ENCODE data around the gene AGRN.
"Not testable (repeated sequence)": the region's sequence is repeated elsewhere in the genome, so short reads cannot be mapped to it uniquely, and the experiment has no call there.

AGRN gene

DNA sequence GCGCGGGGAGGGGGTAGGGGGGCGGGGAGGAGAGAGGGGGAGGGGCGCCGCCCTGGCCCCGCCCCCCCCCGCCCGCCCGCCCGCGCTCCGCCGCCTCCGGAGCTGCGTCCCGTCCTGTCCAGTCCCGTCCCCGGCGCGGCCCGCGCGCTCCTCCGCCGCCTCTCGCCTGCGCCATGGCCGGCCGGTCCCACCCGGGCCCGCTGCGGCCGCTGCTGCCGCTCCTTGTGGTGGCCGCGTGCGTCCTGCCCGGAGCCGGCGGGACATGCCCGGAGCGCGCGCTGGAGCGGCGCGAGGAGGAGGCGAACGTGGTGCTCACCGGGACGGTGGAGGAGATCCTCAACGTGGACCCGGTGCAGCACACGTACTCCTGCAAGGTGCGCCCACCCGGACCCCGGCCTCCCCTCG is at the start of gene AGRN:
TSS of gene AGRN (plus strand) at position 121 of the 405 bp plus-strand sequence. CDS start at position 174, 53 bp downstream.
- peak in 15 of 56 donors; percentile 45 to 74 (median 63) for DNase-seq

DNA sequence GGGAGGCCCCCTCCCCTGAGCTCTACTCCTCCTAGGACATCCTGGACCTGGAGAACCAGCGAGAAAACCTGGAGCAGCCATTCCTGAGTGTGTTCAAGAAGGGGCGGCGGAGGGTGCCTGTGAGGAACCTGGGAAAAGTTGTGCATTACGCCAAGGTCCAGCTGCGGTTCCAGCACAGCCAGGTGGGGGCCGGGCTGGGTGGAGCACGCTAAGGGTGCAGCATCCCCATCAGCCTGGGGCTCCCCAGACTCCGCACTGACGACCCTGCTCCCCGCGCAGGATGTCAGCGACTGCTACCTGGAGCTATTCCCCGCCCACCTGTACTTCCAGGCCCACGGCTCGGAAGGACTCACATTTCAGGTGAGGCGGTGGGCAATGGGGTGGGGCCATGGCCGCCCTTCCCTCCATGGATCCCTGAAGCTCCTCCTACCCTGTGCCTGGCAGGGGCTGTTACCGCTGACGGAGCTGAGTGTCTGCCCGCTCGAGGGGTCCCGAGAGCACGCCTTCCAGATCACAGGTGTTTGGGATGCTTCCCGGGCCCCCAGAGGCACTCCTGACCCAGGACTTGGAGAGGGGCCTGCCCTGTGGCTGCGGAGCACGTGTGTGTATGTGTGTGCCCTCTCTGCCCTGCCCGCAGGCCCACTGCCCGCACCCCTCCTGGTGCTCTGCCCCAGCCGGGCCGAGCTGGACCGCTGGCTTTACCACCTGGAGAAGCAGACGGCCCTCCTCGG is 49.5 kb upstream of the AGRN start:
- no peak for DNase-seq

DNA sequence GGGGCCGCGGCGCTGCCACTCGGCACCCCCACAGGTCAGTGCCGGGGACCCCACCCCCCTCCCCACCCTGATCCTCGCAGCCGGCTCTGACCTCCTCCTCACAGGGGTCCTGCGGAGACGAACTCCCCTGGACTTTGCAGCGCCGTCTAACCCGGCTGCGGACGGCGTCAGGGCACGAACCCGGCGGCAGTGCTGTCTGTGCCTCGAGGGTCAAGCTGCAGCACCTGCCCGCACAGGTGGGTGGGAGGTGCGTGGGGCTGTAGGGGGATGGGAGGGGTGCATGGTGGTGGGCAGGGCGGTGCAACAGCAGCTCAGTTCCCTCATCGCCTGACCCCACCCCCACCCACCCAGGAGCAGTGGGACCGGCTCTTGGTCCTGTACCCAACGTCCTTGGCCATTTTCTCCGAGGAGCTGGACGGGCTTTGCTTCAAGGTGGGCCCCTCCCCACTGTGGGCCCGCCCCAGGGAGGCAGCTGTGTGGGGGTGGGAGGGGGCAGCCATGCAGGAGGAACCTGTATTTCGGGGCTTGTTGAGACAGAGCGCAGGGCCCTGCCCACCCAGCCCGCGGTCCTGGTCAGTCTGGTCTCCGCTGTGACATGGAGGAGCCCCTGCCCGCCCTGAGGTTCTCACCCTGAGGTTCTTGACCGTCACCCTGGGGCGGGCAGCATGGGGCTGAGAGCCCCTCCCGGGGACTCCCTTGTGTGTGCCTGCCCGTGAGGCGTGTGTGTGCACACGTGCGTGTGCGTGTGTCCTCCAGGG is 48.8 kb upstream of the AGRN start:
- DNase-seq = no peak

DNA sequence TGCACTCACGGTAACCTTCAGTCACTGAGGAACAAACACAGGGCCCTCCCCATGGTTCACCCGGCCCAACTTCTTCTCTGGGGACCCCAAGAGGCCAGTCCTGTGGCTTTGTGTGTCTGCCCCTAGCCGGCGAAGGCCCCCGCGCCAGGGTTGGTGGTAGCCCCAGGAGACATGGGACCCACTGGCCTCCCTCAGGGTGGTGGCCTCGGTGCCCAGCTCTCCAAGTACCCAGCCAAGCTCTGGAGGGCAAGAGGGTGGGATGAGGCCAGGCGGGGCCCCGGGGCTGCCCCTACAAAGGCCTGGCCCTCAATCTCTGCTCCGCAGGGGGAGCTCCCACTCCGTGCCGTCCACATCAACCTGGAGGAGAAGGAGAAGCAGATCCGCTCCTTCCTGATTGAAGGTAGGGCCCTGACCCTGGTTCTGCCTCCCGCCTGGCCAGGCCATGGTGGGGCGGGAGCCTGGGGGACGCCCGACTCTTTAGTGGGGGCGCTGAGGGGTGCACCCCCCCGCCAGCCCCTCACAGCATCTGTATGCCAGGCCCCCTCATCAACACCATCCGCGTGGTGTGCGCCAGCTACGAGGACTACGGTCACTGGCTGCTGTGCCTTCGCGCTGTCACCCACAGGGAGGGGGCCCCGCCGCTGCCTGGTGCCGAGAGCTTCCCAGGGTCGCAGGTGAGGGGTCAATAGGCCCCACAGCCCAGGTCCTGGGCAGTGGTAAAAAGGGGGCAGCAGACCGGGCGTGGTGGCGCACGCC is 48.0 kb upstream of the AGRN start:
- DNase-seq = no peak

DNA sequence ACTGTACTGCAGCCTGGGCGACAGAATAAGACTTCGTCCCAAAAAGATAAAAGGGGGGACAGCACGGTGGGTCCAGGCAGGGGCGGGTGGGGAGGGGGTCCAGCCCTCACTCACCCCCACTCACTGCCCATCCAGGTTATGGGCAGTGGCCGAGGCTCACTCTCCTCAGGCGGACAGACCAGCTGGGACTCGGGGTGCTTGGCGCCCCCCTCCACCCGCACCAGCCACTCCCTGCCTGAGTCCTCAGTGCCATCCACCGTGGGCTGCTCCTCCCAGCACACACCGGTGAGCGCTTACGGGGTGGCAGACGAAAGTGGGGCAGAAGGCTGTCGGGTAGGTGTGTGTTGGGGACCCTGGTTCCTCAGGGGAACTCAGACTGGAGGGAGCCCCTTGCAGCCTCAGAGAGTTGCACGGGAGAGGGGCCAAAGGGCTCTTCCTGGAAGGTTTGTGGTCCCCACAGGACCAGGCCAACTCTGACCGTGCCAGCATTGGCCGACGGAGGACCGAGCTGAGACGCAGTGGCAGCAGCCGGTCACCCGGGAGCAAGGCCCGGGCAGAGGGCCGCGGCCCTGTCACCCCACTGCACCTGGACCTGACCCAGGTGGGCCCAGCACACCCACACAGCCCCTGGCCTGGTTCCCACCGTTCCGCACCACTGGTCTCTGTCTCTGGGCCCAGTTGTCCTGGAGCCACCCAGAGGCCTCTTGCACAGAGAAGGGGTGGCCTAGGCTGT is 47.0 kb upstream of the AGRN start:
- no peak for DNase-seq

DNA sequence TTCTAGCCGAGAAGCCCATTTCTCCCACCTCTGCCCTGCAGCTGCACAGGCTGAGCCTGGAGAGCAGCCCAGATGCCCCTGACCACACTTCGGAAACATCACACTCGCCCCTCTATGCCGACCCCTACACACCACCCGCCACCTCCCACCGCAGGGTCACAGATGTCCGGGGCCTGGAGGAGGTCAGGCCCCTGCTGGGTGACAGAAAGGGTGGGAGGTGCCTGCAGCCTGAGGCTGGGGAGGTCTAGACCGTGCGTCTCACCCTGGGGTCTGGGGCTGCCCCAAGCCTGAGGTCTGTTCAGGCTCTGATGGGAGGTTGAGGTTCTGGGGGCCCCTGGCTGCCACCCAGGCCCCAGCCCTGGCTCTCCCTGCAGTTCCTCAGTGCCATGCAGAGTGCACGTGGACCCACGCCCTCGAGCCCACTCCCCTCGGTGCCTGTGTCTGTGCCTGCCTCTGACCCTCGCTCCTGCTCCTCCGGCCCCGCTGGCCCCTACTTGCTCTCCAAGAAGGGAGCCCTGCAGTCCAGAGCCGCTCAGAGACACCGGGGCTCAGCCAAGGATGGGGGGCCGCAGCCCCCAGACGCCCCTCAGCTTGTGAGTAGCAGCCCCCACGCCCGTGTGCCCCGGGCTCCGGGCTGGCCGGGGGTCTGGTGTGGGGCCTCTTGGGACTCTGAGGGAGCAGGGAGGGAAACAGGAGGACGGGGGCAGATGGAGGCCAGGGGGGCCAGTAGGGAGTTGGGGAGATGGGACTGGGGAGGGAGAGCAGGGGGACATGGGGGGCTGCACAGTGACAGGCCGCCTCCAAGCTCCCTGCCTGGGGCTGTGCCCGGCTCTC is 46.2 kb upstream of the AGRN start:
- DNase-seq = no peak

DNA sequence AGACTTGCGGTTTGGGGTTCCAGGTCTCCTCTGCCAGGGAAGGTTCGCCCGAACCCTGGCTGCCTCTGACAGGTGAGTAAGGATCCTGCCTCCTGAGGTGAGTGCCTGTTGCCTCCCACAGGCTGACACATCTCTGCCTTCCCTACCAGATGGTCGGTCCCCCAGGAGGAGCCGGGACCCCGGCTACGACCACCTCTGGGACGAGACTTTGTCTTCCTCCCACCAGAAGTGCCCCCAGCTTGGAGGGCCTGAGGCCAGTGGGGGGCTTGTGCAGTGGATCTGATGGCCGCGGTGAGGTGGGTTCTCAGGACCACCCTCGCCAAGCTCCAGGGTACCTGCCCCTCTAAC is 45.7 kb upstream of the AGRN start:
- DNase-seq = no peak

DNA sequence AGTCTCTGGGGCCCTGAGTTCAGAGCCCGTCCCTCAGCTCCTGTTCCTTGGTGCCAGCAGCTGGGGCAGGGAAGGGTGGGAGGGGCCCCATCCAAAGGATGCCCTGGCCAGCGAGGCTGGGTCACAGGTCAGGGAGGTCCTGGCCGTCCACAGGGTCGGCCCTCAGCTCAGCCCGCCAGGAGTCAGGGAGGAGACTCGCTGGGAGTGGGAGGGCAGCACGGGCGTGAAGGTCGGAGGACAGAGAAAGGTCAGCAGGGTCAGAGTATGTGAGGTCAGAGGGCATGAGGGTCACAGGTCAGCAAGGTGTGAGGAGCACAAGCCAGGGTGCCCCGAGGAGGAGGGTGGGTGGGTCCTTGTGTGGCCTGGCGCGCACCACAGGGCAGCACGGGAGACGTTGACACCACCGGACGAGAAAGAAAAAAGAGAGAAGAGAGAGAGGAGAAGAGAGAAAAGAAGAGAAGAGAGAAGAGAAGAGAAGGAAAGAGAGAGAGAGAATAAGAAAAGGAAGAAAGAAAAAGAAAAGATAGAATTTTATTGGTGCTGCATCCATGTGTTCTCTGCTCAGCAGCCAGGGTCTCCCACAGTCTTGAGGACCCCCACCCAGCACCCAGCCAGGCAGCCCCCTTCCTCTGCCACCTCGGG is 45.1 kb upstream of the AGRN start:
- no peak for DNase-seq

DNA sequence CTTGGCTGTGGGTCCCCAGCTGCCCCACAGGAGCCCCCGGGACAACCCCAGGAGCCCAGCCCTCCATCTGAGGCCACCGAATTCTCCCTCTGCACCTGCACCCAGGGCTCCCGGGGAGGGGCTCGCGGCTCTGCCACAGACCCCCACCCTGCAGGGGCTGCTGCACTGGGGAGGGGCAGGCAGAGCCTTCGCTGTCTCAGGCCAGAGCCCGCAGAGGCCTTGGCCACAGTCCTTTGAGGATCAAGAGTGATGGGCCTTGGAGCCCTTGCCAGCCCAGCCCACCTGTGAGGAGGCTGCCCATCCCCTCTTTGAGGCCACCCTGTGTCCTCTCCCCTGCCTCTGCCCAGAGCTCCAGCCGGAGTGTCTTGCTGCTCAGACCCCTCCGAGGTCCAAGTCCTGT is 44.6 kb upstream of the AGRN start:
- DNase-seq = no peak

DNA sequence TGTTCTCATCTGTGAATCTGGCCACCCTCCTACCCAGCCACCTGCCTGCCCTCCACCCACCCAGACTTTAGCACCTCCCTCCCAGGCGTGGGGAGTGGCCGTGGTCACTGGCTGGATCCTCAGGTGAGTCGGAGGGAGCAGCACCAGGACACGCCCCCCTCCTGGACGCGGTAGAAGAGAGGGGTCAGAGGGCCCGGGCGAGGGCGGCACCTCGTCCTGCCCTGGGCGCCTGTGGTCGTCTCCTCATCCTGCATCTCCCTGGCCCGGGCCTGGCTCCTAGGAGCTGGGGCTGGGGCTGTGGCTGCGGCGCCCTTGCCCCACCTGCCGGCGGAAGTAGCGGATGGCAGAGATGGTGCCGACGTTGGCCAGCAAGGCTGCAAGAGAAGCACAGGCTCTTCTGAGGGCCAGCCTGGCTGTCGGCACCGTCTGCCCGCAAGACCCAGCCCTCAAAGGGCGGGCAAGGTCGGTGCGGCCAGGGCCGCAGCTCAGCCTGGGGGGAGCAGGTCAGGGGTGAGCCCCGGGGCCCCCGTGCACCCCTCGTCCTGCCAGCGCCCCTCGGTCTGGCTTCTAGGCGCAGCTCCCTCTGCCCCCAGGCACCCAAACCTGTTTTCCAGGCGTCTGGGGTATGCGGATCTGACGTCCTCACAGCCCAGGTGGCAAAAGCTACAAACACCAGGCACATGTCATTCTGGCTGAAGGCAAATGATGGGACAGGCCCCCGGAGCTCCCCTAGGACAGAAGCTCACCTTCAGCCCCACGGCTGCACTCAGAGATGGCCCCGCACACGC is 43.8 kb upstream of the AGRN start:
- DNase-seq = peak in 8 of 56 donors; percentile 13 to 59 (median 23)

DNA sequence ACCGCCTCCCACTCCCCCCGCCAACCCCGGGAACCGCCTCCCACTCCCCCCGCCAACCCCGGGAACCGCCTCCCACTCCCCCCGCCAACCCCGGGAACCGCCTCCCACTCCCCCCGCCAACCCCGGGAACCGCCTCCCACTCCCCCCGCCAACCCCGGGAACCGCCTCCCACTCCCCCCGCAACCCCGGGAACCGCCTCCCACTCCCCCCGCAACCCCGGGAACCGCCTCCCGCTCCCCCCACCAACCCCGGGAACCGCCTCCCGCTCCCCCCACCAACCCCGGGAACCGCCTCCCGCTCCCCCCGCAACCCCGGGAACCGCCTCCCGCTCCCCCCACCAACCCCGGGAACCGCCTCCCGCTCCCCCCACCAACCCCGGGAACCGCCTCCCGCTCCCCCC is 43.1 kb upstream of the AGRN start:
- DNase-seq = not testable (repeated sequence)

DNA sequence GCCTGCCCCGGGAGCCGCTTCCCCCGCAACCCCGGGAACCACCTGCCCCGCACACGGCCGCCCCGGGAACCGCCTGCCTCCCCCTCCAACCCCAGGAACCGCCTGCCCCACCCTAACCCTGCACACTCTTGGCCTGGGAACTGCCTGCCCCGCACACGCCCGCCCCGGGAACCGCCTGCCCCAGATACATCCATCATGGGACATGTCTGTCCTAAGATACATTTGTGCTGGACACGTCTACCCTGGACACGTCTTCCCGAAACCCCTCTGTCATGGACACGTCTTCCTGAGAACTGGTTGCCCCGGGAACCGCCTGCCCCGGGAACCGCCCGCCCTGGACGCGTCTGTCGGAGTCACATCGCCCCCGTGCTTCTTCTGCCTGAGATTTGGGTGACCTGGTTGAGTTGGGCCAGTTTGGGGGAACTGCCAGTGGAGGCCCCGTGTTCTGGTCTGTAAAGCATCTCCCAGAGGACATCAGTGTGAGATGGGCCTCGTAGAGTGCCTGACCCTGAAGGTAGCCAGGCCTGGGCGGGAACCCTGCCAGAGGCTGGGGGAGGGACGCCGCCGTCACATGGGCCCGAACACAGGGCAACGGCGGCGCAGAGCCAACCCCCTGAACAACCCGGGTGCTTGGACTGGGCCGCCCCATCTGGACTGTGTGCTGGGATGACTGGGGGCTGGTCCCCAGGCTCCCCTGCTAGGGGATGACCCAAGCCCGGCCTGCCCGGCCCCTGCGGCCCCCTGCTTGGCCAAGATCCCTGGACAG is 41.7 kb upstream of the AGRN start:
- DNase-seq = no peak

DNA sequence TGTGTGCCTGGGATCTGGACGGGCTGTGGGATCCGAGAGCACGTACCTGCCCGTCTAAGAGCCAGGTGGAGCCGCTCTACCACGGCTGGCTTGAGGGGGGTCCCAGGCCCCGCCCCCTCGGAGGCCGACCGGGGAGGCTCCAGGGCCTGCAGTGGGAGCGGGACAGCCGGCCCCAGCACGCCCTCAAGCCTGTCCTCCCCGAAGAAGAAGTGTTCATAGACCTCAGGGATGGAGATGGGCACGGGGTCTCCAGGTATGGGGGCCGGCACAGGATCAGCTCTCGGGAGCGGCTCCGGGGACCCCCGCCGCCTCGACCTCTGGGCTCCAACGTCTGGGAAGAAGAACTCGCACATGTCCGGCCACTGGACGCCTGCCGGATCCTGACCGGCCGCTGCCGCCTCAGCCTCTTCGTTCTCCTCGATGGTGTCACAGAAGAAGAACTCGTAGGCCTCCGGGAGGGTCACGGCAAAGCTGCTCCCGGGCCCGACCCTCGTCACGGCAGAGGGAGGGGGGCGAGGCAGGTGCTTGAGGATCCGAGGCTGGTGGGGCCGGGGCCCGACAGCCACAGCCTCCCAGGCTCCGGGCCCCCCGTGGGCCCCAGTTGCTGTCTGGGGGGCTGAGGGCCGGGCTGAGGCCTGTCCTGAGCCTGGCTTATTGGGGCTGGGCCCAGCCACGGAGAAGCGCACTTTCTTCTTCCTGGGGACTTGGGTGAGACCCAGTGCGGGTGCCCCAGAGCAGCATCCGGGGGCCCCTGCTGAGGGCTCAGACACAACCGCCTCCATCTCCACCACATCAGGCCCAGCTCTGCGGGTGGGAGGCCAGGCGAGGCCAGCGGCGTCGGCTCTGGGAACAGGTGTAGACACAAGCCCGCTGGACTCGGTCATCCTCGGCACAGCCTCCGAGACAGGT is 40.8 kb upstream of the AGRN start:
- no peak for DNase-seq

DNA sequence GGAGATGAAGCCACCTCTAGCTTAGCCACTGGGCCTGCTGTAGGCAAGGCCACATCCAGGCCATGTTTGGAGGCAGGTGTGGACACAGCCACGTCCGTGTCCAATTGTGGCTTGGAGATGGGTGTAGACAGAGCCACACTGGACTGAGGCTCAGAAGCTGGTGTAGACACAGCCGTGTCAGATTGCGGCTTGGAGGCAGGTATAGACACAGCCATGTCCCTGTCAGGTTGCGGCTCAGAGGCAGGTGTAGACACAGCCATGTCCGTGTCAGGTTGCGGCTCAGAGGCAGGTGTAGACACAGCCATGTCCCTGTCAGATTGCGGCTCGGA is 40.2 kb upstream of the AGRN start:
- no peak for DNase-seq

DNA sequence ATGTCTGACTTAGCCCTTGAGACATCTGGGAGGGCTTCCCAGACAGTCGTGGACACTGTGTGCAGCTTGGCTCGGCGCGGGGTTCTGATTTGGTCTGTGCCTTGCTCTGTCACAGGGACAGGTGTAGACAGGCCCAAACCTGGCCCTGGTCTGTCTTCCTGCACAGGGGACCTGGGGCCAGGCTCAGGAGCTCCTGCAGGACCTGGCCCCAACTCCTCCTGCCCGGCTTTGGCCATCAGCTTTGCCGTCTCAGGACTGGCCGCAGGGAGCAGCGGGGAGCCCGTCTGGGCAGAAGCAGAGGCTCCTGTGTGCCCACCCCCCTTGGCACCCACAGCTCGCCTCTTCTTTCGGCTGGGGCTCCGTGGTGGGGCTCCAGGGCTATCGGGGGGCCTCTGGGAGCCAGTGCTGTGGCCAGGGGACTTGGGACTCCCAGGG is 39.8 kb upstream of the AGRN start:
- DNase-seq = no peak

DNA sequence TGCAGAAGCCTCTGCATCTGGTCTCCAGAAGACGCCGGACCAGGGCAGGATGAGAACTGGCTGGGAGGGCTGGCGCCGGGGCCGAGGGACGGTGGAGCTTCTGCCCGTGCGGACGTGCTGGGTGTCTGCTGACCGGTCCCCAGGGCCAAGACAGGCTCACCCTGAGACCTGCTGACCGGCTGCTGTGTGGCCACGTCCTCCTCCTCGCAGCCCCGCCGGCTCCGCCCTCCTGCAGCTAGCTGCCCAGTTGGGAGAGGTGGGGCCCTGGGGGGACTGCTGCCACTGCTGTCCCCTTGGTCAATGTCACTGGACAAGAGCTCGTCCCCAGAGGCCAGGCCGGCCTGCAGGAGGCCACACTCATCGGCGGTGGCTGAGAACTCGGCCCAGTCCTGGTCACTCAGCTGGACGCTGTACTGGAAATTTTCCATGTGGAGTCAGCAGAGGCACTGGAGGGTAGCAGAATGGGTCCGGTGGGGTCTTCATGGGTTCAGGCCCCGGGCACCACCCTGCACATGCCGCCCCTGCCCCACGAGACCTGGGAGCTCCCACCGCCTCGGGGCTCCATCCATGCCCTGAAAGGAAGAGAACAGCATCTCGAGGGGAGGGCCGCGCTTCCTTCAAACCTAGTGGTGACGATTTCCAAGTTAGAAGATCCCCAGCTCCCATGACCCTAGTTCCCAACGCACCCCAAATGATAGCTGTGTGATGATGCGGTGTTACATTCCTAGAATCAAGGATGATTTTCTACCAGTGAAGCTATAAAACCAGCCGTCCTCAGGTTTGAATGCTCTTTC is 39.1 kb upstream of the AGRN start:
- DNase-seq = no peak
